ENCODE data around the gene TIMM22. TPM values are rescaled to one million over a fixed set of nuclear protein-coding genes. Genes with fewer than 3 reads are reported as not detected.
A peak's percentile ranks its signal among the peaks of the same experiment; 100 is the strongest.
"Not testable (repeated sequence)": the region's sequence is repeated elsewhere in the genome, so short reads cannot be mapped to it uniquely, and the experiment has no call there.

Gene TIMM22
- total and polyA plus RNA-seq, 2 donors (not counting 3 experiments of a cell fraction or from before 2014, with no cell fraction given), result 19.0 to 19.6 TPM

DNA sequence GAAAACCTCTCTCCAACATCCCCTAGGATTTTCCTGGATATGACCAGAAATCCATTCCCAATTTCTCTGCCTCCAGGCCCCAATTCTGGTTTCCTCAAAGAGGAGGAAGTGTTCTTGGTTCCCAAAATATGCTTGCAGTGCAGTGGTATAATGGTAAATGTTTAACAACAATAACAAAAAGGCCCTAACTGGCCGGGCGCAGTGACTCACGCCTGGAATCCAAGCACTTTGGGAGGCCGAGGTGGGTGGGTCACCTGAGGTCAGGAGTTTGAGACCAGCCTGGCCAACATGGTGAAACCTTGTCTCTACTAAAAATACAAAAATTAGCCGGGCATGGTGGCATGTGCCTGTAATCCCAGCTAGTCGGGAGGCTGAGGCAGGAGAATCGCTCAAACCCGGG is 1.6 kb upstream of the TIMM22 start:
- CTCF ChIA-PET, result interaction anchor here (0.8 to 3.1 kb wide), 5 partner anchors 15 to 213 kb away, joined by 4 to 48 read pairs (median 20); partner anchors contain the start of genes GLOD4 and MRM3
- dilution Hi-C loops (cut with MboI; ENCODE audit: extremely low pct_ligation_motif_present, low sequenced_read_pairs), result loop anchor here (25.0 kb wide), 1 partner anchor 208 kb away; the partner anchor contains the start of genes GLOD4 and MRM3
- POLR2A ChIA-PET, result not testable (repeated sequence)

DNA sequence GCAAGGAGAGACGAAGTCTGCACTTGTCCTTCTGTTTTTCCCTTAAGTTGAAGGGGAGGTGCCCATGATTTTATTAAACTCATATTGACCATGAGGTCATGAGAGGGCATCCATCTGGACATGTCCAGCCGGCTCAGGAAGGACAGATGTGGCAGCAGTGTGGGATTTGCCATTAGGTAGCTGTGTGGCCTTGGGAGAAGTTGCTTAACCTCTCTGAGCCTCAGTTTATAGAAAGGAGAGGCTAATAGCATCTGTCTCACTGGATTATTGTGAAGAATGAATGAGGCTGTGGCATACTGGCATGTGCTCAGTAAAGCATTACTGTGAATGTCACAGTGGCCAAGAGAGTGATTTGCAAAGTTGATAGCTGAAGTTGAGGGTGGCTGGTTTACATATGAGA is 1.2 kb downstream of the TIMM22 start:
- Histone ChIP-seq H2AFZ (ENCODE audit: low read depth, low read length) (no peak overlapping the region), H3K9me3 (replicated peaks; ENCODE audit: control insufficient read depth, insufficient read depth, low read length) (no peaks in the 10 kb centered on the region), H3K9ac (replicated peaks; ENCODE audit: extremely low read depth, insufficient read depth, low read length) (peak overlapping the region; percentile 95), H3K4me1 (ENCODE audit: control insufficient read depth, extremely low read depth, insufficient read depth, low read length) (peaks cover 43% of the 10 kb centered on the region), H3K4me3 (replicated peaks in 1 of 3; ENCODE audit: insufficient read depth in 1 of 3, low read depth in 1 of 3, low read length in 3 of 3) (peak overlapping the region in 1 of 3 experiments; percentile 86), H3K27me3 (ENCODE audit: control insufficient read depth in 2 of 2, insufficient read depth in 2 of 2, low read length in 2 of 2) (no peaks in the 10 kb centered on the region), H3K36me3 (ENCODE audit: control insufficient read depth in 2 of 2, extremely low read depth in 1 of 2, insufficient read depth in 2 of 2, low read length in 2 of 2) (peaks cover 0 to 4% of the 10 kb centered on the region in 2 experiments), H3K27ac (ENCODE audit: insufficient read depth, low read depth, low read length) (no peak overlapping the region), H3K4me2 (ENCODE audit: insufficient read depth, low read length) (peak overlapping the region; percentile 51), H3K79me2 (ENCODE audit: control insufficient read depth, insufficient read depth, low read length) (peaks cover 21% of the 10 kb centered on the region), H4K20me1 (replicated peaks; ENCODE audit: control insufficient read depth, extremely low read depth, insufficient read depth, low read length) (no peaks in the 10 kb centered on the region), H3K9me1 (replicated peaks; ENCODE audit: control insufficient read depth, extremely low read depth, insufficient read depth, low read length) (no peaks in the 10 kb centered on the region)
- intact Hi-C loops (cut with micrococcal nuclease), result loop anchor here (5.0 kb wide), 2 partner anchors 586 to 856 kb away; a partner anchor contains a TSS
- dilution Hi-C loops (cut with MboI; ENCODE audit: extremely low pct_ligation_motif_present, low sequenced_read_pairs), result loop anchor here (25.0 kb wide), 1 partner anchor 211 kb away; the partner anchor contains the start of genes GLOD4 and MRM3
- DNase-seq (ENCODE audit: low read depth, low spot score) (no peak), FAIRE-seq (no peak)
- CTCF ChIA-PET, result interaction anchor here (1.2 to 4.3 kb wide), 6 partner anchors 9 to 119 kb away, joined by 4 to 48 read pairs (median 16); no protein-coding TSS in a partner anchor
- POLR2A ChIA-PET, result no interaction called here
- TF ChIP-seq POLR2A (IDR thresholded peaks at IDR 0.05; ENCODE audit: low read depth, low read length) (no peak), POLR2AphosphoS5 (IDR thresholded peaks at IDR 0.05; ENCODE audit: insufficient read depth, low read depth, low read length) (no peak), GATA2 (IDR thresholded peaks at IDR 0.05; ENCODE audit: insufficient read depth, insufficient read length, low read depth, low read length) (no peak), JUN (IDR thresholded peaks at IDR 0.05; ENCODE audit: borderline replicate concordance, insufficient read depth, insufficient read length, low read depth) (no peak), MYC (IDR thresholded peaks at IDR 0.05; ENCODE audit: low read depth, low read length) (no peak), FOS (IDR thresholded peaks at IDR 0.05; ENCODE audit: borderline replicate concordance, insufficient read depth, low read length) (no peak), EZH2 (IDR thresholded peaks at IDR 0.05; ENCODE audit: borderline replicate concordance, low read depth, low read length, severe bottlenecking) (no peak)
- TF ChIP-seq, protein P1, sequence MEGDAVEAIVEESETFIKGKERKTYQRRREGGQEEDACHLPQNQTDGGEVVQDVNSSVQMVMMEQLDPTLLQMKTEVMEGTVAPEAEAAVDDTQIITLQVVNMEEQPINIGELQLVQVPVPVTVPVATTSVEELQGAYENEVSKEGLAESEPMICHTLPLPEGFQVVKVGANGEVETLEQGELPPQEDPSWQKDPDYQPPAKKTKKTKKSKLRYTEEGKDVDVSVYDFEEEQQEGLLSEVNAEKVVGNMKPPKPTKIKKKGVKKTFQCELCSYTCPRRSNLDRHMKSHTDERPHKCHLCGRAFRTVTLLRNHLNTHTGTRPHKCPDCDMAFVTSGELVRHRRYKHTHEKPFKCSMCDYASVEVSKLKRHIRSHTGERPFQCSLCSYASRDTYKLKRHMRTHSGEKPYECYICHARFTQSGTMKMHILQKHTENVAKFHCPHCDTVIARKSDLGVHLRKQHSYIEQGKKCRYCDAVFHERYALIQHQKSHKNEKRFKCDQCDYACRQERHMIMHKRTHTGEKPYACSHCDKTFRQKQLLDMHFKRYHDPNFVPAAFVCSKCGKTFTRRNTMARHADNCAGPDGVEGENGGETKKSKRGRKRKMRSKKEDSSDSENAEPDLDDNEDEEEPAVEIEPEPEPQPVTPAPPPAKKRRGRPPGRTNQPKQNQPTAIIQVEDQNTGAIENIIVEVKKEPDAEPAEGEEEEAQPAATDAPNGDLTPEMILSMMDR (IDR thresholded peaks at IDR 0.05; ENCODE audit: extremely low read depth in 1 of 2, insufficient read depth in 1 of 2, low read depth in 1 of 2, low read length in 2 of 2), result no peak
- TF ChIP-seq, protein P2, sequence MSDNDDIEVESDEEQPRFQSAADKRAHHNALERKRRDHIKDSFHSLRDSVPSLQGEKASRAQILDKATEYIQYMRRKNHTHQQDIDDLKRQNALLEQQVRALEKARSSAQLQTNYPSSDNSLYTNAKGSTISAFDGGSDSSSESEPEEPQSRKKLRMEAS (IDR thresholded peaks at IDR 0.05; ENCODE audit: insufficient read depth, insufficient read length), result no peak
- no TSS peak for BruUV-seq (replicated peaks)

More for the DNA sequence above, 1.6 kb upstream of the TIMM22 start:
- H3K4me2 ChIP-seq (ENCODE audit: insufficient read depth, low read length); H3K36me3 ChIP-seq (ENCODE audit: control insufficient read depth in 2 of 2, extremely low read depth in 1 of 2, insufficient read depth in 2 of 2, low read length in 2 of 2); H3K9me1 ChIP-seq (replicated peaks; ENCODE audit: control insufficient read depth, extremely low read depth, insufficient read depth, low read length); H3K9ac ChIP-seq (replicated peaks; ENCODE audit: extremely low read depth, insufficient read depth, low read length); BruUV-seq (replicated peaks); H2AFZ ChIP-seq (ENCODE audit: low read depth, low read length); H3K4me3 ChIP-seq (replicated peaks in 1 of 3; ENCODE audit: insufficient read depth in 1 of 3, low read depth in 1 of 3, low read length in 3 of 3); H3K27me3 ChIP-seq (ENCODE audit: control insufficient read depth in 2 of 2, insufficient read depth in 2 of 2, low read length in 2 of 2); H4K20me1 ChIP-seq (replicated peaks; ENCODE audit: control insufficient read depth, extremely low read depth, insufficient read depth, low read length); DNase-seq (ENCODE audit: low read depth, low spot score); H3K9me3 ChIP-seq (replicated peaks; ENCODE audit: control insufficient read depth, insufficient read depth, low read length); H3K27ac ChIP-seq (ENCODE audit: insufficient read depth, low read depth, low read length); FAIRE-seq: not testable (repeated sequence)
- H3K79me2 ChIP-seq (ENCODE audit: control insufficient read depth, insufficient read depth, low read length), result peaks cover 21% of the 10 kb centered on the region
- H3K4me1 ChIP-seq (ENCODE audit: control insufficient read depth, extremely low read depth, insufficient read depth, low read length), result peaks cover 15% of the 10 kb centered on the region
- intact Hi-C loops (cut with micrococcal nuclease), result loop anchor here (5.0 kb wide), 2 partner anchors 583 to 853 kb away; a partner anchor contains a TSS
